GM18517 (cell line): Measurements from ENCODE around the gene PHLDA1.

Source experiments
- ATAC-seq: cut with Tn5 transposase; IDR thresholded peaks from one replicate; pipeline ENCODE4 v1.9.1; 2021; ENCODE audit warnings: mild to moderate bottlenecking, moderate library complexity; ENCODE audit not compliant: unreplicated experiment

PHLDA1 gene

GRCh38 chr12:76038176-76038575 lies 6.6 kb upstream of the PHLDA1 start:
- ATAC-seq: no peak

GRCh38 chr12:76037130-76038103 lies 5.8 kb upstream of the PHLDA1 start:
- ATAC-seq: peak; percentile 68

GRCh38 chr12:76035045-76035444 lies 3.5 kb upstream of the PHLDA1 start:
- ATAC-seq: no peak

GRCh38 chr12:76033081-76034011 lies 1.8 kb upstream of the PHLDA1 start:
- no peak for ATAC-seq

GRCh38 chr12:76032043-76032981 lies 736 bp upstream of the PHLDA1 start:
- peak; percentile 35 for ATAC-seq

- ATAC-seq: no peak
Observed at GRCh38 chr12:76031081-76031413, 529 bp downstream of the PHLDA1 start.

- ATAC-seq: no peak
Observed at GRCh38 chr12:76030341-76031080, 1.1 kb downstream of the PHLDA1 start.

DNA sequence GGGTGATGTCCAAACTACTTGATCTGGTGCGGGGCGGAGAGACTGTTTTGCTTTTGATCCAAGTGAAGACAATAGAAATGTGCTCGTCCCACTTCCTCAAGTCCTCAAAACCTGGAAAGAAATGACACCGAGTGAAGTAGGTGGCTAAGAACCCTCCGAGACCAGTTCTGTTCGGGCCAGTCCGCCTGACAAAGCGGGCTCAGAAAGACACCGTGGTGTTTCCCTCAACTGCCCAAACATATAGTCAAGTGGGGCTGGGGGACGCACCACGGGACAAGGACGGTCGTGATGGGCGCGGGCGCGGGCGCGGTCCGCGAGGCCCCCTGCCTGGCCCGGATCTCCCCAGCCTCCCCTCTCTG lies 1.6 kb downstream of the PHLDA1 start:
- ATAC-seq: no peak

DNA sequence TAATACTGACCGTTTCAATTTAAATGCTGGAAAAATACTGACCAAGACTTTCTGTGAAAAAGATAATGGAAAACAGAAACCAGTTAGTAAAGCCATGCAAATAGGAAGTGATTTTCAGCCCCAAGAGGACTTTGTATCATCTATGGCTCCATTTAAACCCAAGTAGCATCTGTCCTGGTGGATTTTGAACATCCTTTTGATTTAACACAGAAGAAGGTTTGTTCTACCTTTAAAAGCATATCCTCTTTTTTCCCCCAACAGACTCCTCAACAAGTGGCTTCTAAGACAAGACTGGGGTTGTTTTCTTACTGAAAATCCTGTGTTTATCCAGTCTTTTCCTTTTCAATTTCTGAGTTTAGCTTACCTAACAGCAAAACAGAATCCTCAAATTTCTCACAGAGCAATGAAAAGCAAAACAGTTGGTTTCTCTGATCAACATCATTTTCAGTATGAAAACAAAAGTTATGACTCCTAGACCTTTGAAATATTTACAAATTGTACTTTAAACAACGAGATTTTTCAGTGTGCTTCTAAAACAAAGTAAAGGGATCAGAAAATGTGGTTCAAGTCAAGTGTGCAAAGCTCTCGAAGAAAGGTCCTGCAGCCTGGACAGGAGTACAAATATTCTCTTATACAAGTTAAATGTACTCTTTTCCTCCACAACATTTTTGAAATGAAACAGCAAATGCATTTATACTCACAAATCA lies 2.9 kb downstream of the PHLDA1 start:
- no peak for ATAC-seq

- ATAC-seq: no peak
Observed at GRCh38 chr12:76026643-76027063, 4.9 kb downstream of the PHLDA1 start.

- no peak for ATAC-seq
Observed at GRCh38 chr12:76025601-76026575, 5.7 kb downstream of the PHLDA1 start.

DNA sequence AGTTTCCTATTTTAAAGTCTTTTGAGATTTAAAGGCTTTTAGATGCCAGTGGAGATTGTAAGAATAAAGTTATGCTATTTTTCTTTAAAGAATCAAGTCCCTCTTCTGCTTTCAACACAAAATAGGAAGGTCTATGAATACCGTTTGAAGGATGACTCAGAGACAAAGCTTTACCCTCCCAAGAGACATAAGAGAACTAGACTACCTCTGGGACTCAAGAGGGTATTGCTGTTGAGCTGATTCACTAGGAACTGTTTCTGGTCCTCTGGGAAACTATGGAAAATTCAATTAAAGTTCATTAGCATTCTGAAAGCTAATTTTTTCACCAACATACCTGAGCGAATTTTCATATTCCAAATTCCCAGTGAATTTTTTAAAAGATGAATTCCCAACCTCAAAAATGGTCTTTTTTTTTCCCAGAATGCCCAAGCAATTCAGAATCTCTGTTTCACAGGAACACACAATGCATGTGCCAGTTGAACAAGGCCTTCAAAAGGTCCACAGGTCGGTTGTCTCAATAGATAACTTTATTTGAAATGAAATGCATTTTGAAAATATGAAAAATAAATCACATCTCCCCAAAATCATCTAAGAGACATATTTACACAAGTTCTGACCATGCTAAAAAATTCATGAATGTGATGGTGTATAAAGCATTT lies 6.5 kb downstream of the PHLDA1 start:
- no peak for ATAC-seq

DNA sequence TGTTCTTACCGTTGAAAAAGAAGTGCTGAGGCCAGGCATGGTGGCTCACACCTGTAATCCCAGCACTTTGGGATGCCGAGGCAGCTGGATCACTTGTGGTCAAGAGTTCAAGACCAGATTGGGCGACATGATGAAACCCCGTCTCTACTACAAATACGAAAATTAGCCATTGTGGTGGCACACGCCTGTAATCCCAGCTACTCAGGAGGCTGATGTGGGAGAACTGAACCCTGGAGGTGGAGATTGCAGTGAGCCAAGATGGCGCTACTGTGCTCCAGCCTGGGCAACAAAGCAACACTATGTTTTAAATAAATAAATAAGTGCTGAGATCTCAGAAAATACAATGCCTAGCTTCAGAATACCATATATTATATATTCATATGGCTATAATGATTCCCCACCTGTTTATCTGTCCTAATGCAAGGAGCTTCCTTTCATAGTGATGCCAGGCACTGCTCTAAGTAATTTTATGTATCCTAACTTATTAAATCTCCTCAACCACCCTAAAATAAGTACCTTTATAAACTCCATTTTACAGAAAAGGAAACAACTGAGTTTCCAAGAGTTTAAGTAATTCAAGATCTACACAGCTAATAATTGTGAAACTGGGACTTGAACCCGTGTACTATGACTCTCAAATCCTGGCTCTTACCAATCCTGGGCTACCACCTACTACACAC lies 7.3 kb downstream of the PHLDA1 start:
- ATAC-seq: no peak

DNA sequence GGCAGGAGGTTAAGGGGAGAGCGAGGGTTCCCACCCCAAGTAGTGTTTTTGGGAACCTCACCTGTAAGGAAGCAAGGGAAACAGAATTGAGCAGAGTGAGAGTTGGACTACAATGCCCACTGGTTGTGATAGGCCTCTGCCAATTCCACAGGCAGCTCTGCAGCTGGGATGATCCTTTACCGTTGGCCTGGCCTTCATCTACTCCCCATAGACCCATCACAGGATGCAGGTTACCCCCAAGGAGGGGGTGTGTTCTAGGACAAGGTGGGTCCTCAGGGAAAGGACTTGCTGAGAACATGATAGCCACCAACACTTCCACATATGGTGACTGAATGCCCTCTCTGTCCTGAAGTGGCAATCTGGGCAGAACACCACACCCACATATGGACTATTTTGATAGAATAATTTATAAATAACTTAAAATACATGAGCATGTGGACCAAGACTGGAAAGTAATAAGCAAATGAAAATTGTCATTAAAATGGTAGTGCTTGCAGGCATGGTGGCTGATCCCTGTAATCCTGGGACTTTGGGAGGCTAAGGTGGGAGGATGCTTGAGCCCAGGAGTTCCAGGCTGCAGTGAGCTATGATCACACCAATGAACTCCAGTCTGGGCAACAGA lies 8.4 kb downstream of the PHLDA1 start:
- no peak for ATAC-seq

DNA sequence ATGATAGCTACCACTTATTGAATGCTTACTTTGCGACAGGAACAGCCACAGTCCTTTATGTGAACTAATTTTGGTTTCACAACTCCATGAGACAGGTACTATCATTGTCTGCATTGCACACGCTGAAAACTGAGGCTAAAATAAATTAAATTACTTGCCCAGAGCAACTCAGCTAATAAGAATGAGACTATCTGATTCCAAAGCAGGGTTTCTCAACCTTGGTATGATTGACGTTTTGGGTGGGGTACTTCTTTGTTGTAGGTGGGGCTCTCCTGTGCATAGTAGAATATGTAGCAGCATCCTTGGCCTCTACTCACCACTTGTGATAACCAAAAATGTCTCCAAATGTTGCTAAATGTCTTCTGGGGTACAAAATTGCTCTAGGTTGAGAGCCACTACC lies 9.1 kb downstream of the PHLDA1 start:
- ATAC-seq: no peak
